Liver (tissue), 9 donors: ENCODE measurements around the gene NTM. TPM values are rescaled to one million over a fixed set of nuclear protein-coding genes. Genes with fewer than 3 reads are reported as not detected.

ENCODE experiments used
- DNase-seq: peaks from one replicate; pipeline ENCODE4 v3.0.0-alpha.2; 2017; ENCODE audit warnings: low spot score
- H3K27ac ChIP-seq, 2 donors: one replicate each; pipeline ENCODE4 v1.7.0; 2013; ENCODE audit warnings: inconsistent platforms in 2 of 2, low read length in 2 of 2, control low read depth in 1 of 2, low read depth in 1 of 2, mild to moderate bottlenecking in 1 of 2
- H3K27me3 ChIP-seq, 4 donors: one replicate each; pipeline versions ENCODE4 v1.6.1 to v1.7.0; 2013; ENCODE audit warnings: low read length in 3 of 4, inconsistent platforms in 1 of 4, mild to moderate bottlenecking in 1 of 4, moderate library complexity in 1 of 4; ENCODE audit not compliant: control insufficient read depth in 4 of 4, insufficient read depth in 4 of 4
- H3K36me3 ChIP-seq, 4 donors: one replicate each; pipeline versions ENCODE4 v1.6.1 to v1.7.0; 2013; ENCODE audit warnings: low read length in 3 of 4, mild to moderate bottlenecking in 3 of 4, low read depth in 1 of 4, moderate library complexity in 1 of 4; ENCODE audit not compliant: control insufficient read depth in 4 of 4, insufficient read depth in 3 of 4
- H3K4me1 ChIP-seq, 4 donors: one replicate each; pipeline versions ENCODE4 v1.6.1 to v1.7.0; 2013; ENCODE audit warnings: low read length in 3 of 4, mild to moderate bottlenecking in 3 of 4, moderate library complexity in 1 of 4; ENCODE audit not compliant: control insufficient read depth in 4 of 4, insufficient read depth in 4 of 4
- H3K4me3 ChIP-seq, 3 donors: one replicate each; pipeline versions ENCODE4 v1.6.1 to v1.7.0; 2013; ENCODE audit warnings: low read length in 3 of 3, control low read depth in 1 of 3, low read depth in 1 of 3, mild to moderate bottlenecking in 1 of 3
- H3K9ac ChIP-seq, 2 donors: one replicate each; pipeline ENCODE4 v1.7.0; 2013; ENCODE audit warnings: low read length in 2 of 2, mild to moderate bottlenecking in 2 of 2, moderate library complexity in 2 of 2, control low read depth in 1 of 2, low read depth in 1 of 2
- H3K9me3 ChIP-seq, 4 donors: one replicate each; pipeline versions ENCODE4 v1.6.1 to v1.7.0; 2013; ENCODE audit warnings: low read length in 3 of 4; ENCODE audit not compliant: control insufficient read depth in 4 of 4
- EGR1 ChIP-seq, 2 donors: IDR thresholded peaks; 2 replicates each; pipeline ENCODE4 v1.6.1; 2016 to 2018; ENCODE audit warnings: antibody characterized with exemption in 2 of 2, low read depth in 2 of 2
- FOXA1 ChIP-seq: IDR thresholded peaks from 2 replicates; pipeline ENCODE4 v1.6.1; 2016; ENCODE audit warnings: antibody characterized with exemption
- FOXA2 ChIP-seq: IDR thresholded peaks from 2 replicates; pipeline ENCODE4 v1.6.1; 2016; ENCODE audit warnings: antibody characterized with exemption
- GABPA ChIP-seq, 2 donors: IDR thresholded peaks in 1 of 2; conservative IDR thresholded peaks in 1 of 2; 2 replicates each; pipeline ENCODE4 v1.6.1; 2016; ENCODE audit warnings: antibody characterized with exemption in 2 of 2, mild to moderate bottlenecking in 1 of 2, moderate library complexity in 1 of 2
- HNF4A ChIP-seq, 2 donors: conservative IDR thresholded peaks; 2 replicates each; pipeline ENCODE4 v1.6.1; 2016; ENCODE audit warnings: antibody characterized with exemption in 2 of 2, mild to moderate bottlenecking in 2 of 2
- HNF4G ChIP-seq: IDR thresholded peaks from 2 replicates; pipeline ENCODE4 v1.6.1; 2016; ENCODE audit warnings: antibody characterized with exemption
- JUND ChIP-seq, 2 donors: IDR thresholded peaks; 2 replicates each; pipeline ENCODE4 v1.6.1; 2016; ENCODE audit warnings: antibody characterized with exemption in 2 of 2
- MAX ChIP-seq: IDR thresholded peaks from 2 replicates; pipeline ENCODE4 v1.6.1; 2016; ENCODE audit warnings: antibody characterized with exemption
- NR2F2 ChIP-seq: IDR thresholded peaks from 2 replicates; pipeline ENCODE4 v1.6.1; 2016; ENCODE audit warnings: antibody characterized with exemption
- RAD21 ChIP-seq, 2 donors: IDR thresholded peaks; 2 replicates each; pipeline ENCODE4 v1.6.1; 2016; ENCODE audit warnings: antibody characterized with exemption in 2 of 2, mild to moderate bottlenecking in 2 of 2
- REST ChIP-seq: IDR thresholded peaks from 2 replicates; pipeline ENCODE4 v1.6.1; 2016; ENCODE audit warnings: antibody characterized with exemption, mild to moderate bottlenecking
- RXRA ChIP-seq, 2 donors: IDR thresholded peaks; 2 replicates each; pipeline ENCODE4 v1.6.1; 2017 to 2018; ENCODE audit warnings: antibody characterized with exemption in 2 of 2, mild to moderate bottlenecking in 1 of 2
- SP1 ChIP-seq: IDR thresholded peaks from 2 replicates; pipeline ENCODE4 v1.6.1; 2018; ENCODE audit warnings: antibody characterized with exemption, mild to moderate bottlenecking
- TAF1 ChIP-seq: conservative IDR thresholded peaks from 2 replicates; pipeline ENCODE4 v1.6.1; 2016; ENCODE audit warnings: antibody characterized with exemption, mild to moderate bottlenecking
- YY1 ChIP-seq: IDR thresholded peaks from 2 replicates; pipeline ENCODE4 v1.6.1; 2016; ENCODE audit warnings: antibody characterized with exemption, mild to moderate bottlenecking
- ZBTB33 ChIP-seq: IDR thresholded peaks from 2 replicates; pipeline ENCODE4 v1.6.1; 2016; ENCODE audit warnings: antibody characterized with exemption
- WGBS: extraction: QIAGEN DNeasy Blood & Tissue Kit; methylation state at CpG from one replicate; pipeline ENCODE4 v1.1.7; 2013; 5-methylcytosine and 5-hydroxymethylcytosine counted together
- polyA plus RNA-seq, 2 donors: library from polyadenylated mRNA; stranded (reverse) in 1 of 2; unstranded in 1 of 2; fragments of 200-250 nt in 1 of 2; fragments of >200 nt in 1 of 2; fragmentation: Nextera tagmentation in 1 of 2; extraction: Ambion mirVana in 1 of 2; gene quantifications; one replicate each; pipeline versions ENCODE4 v1.2.1 to v1.2.3, GENCODE V29; 2013 to 2015
- total RNA-seq, 2 donors: library from RNA; depleted of rRNA; stranded (reverse); fragments of >200 nt; gene quantifications; one replicate each; pipeline ENCODE4 v1.2.3, GENCODE V29; 2014
- donor health status: healthy.
- donor health status: healthy.
- donor health status: healthy.
- donor health status: healthy.
- donor health status: healthy.

The NTM gene
- total and polyA plus RNA-seq, 4 donors, result 0.08 to 1.1 (median 0.08) TPM; not detected in 1

- Histone ChIP-seq H3K4me3 (no peak overlapping the region), H3K36me3 (no peaks in the 10 kb centered on the region), H3K9ac (no peak overlapping the region), H3K27ac (no peak overlapping the region), H3K9me3 (peaks cover 0 to 2% (median 0%) of the 10 kb centered on the region in 4 donors), H3K4me1 (no peaks in the 10 kb centered on the region), H3K27me3 (peaks cover 0 to 4% (median 0%) of the 10 kb centered on the region in 4 donors)
- TF ChIP-seq HNF4A (conservative IDR thresholded peaks at IDR 0.05) (no peak), HNF4G (no peak), ZBTB33 (no peak), REST (no peak)
- no peak for DNase-seq
- 37% methylated on average over 2 of the region's 2 CpGs for WGBS
Measured at GRCh38 chr11:131386408-131386807, 16.0 kb downstream of the NTM start.

- Histone ChIP-seq H3K9ac (no peak overlapping the region), H3K36me3 (no peaks in the 10 kb centered on the region), H3K4me1 (no peaks in the 10 kb centered on the region), H3K27me3 (peaks cover 0 to 4% (median 0%) of the 10 kb centered on the region in 4 donors), H3K4me3 (no peak overlapping the region), H3K9me3 (peaks cover 0 to 2% (median 0%) of the 10 kb centered on the region in 4 donors), H3K27ac (no peak overlapping the region)
- TF ChIP-seq JUND (IDR thresholded peaks at IDR 0.05) (no peak), EGR1 (IDR thresholded peaks at IDR 0.05; ENCODE audit: low read depth in 2 of 2) (no peak)
- DNase-seq, result no peak
- 51% methylated on average over 3 of the region's 3 CpGs for WGBS
Measured at GRCh38 chr11:131388030-131388429, 17.6 kb downstream of the NTM start.

- 63% methylated on average over 5 of the region's 5 CpGs for WGBS
- peaks cover 0 to 2% (median 0%) of the 10 kb centered on the region in 4 donors for H3K9me3 ChIP-seq
- no peaks in the 10 kb centered on the region for H3K36me3 ChIP-seq
- no peaks in the 10 kb centered on the region for H3K4me1 ChIP-seq
- DNase-seq, result no peak
- peaks cover 0 to 4% (median under 1%) of the 10 kb centered on the region in 4 donors for H3K27me3 ChIP-seq
- TF ChIP-seq FOXA1 (no peak), TAF1 (no peak), FOXA2 (no peak), RAD21 (IDR thresholded peaks at IDR 0.05) (no peak), YY1 (no peak), SP1 (no peak), GABPA (IDR thresholded peaks at IDR 0.05 in 1 of 2, conservative IDR thresholded peaks at IDR 0.05 in 1 of 2) (no peak), HNF4A (conservative IDR thresholded peaks at IDR 0.05) (no peak), ZBTB33 (no peak), MAX (no peak), REST (no peak), NR2F2 (no peak), HNF4G (no peak), RXRA (IDR thresholded peaks at IDR 0.05) (no peak)
- H3K9ac ChIP-seq, result no peak overlapping the region
- no peak overlapping the region for H3K4me3 ChIP-seq
- H3K27ac ChIP-seq, result no peak overlapping the region
Measured at GRCh38 chr11:131389582-131389981, 19.2 kb downstream of the NTM start.
